Breast epithelium (tissue), 4 donors: ENCODE results near the gene HPDL. TPM values are rescaled to one million over a fixed set of nuclear protein-coding genes. Genes with fewer than 3 reads are reported as not detected.

Experiments
- DNase-seq, 2 donors: peaks; one replicate each; pipeline ENCODE4 v3.0.0-alpha.2; 2019; ENCODE audit warnings: low spot score in 2 of 2
- H3K27ac ChIP-seq, 2 donors: fragments of 200-600 bp; sonication (generic) in 1 of 2; one replicate each; pipeline ENCODE4 v1.5.1; 2016 to 2019; ENCODE audit warnings: mild to moderate bottlenecking in 1 of 2
- H3K27me3 ChIP-seq, 2 donors: fragments of 200-600 bp; sonication (generic) in 1 of 2; one replicate each; pipeline versions ENCODE4 v1.5.1 to v1.6.0; 2017 to 2019; ENCODE audit warnings: control low read depth in 1 of 2, mild to moderate bottlenecking in 1 of 2
- H3K36me3 ChIP-seq: fragments of 200-600 bp; one replicate; pipeline ENCODE4 v1.5.1; 2019
- H3K4me1 ChIP-seq, 2 donors: fragments of 200-600 bp; sonication (generic); one replicate each; pipeline ENCODE4 v1.5.1; 2016 to 2019; ENCODE audit warnings: control low read depth in 1 of 2
- H3K4me3 ChIP-seq, 3 donors: fragments of 200-600 bp; sonication (generic); 1 replicate in 2 of 3; 2 replicates in 1 of 3; pipeline ENCODE4 v1.5.1; 2016 to 2019; ENCODE audit warnings: mild to moderate bottlenecking in 3 of 3, moderate library complexity in 2 of 3
- H3K9me3 ChIP-seq, 2 donors: fragments of 200-600 bp; sonication (generic) in 1 of 2; one replicate each; pipeline ENCODE4 v1.5.1; 2016 to 2019; ENCODE audit warnings: control low read depth in 1 of 2
- CTCF ChIP-seq, 3 donors: fragments of 450-650 bp; IDR thresholded peaks; one replicate each; pipeline ENCODE4 v1.5.1; 2016 to 2017; ENCODE audit warnings: antibody characterized with exemption in 3 of 3, mild to moderate bottlenecking in 3 of 3, moderate library complexity in 3 of 3
- POLR2A ChIP-seq: fragments of 450-650 bp; IDR thresholded peaks from one replicate; pipeline ENCODE4 v1.6.1; 2016; ENCODE audit warnings: antibody characterized with exemption, mild to moderate bottlenecking, moderate library complexity
- POLR2AphosphoS5 ChIP-seq, 3 donors: sonication (generic); formaldehyde crosslinking; IDR thresholded peaks; one replicate each; pipeline ENCODE4 v1.6.1; 2017; ENCODE audit warnings: antibody characterized with exemption in 3 of 3
- intact Hi-C: fragments of 100-400 bp; cut with DNase I; formaldehyde crosslinking; loops from one replicate; pipeline ENCODE4 v1.15.1; 2023; ENCODE audit warnings: low total_unique reads
- total RNA-seq, 3 donors: library from RNA; depleted of rRNA; stranded (reverse); fragments of >200 nt; gene quantifications; one replicate each; pipeline ENCODE4 v1.1.0, GENCODE V29; 2016

Gene HPDL
- total RNA-seq, 3 donors from 2014 or later = 0.44 TPM; not detected in 2

DNA sequence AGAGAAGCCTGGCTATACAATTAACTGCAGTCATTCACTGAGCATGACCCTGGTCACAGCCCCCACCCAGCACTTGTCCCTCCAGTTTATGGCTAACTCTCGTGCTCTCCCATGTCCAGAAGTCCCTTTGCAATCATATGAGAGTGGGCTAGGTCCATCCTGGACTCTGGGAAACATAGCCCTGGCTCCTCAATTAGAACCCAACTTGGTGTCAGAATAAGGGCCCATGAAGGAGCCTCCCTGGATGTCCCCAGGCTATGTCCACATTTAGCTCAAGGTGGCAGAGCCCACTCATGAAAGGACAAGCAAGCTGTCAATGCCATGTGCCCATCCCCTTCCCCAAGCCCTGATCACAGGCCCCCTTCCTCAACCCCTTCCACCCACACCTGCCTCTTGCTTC lies 27.4 kb upstream of the HPDL start:
- TF ChIP-seq POLR2AphosphoS5 (IDR thresholded peaks at IDR 0.05) = no peak
- TF ChIP-seq CTCF (IDR thresholded peaks at IDR 0.05) = no peak
- no peak for TF ChIP-seq POLR2A
- Histone ChIP-seq H3K27ac (no peak overlapping the region), H3K9me3 (no peaks in the 10 kb centered on the region), H3K4me3 (no peak overlapping the region), H3K27me3 (no peaks in the 10 kb centered on the region), H3K36me3 (no peaks in the 10 kb centered on the region), H3K4me1 (peaks cover 0 to 1% of the 10 kb centered on the region in 2 donors)
- intact Hi-C loops = no loop called here
- DNase-seq = no peak

DNA sequence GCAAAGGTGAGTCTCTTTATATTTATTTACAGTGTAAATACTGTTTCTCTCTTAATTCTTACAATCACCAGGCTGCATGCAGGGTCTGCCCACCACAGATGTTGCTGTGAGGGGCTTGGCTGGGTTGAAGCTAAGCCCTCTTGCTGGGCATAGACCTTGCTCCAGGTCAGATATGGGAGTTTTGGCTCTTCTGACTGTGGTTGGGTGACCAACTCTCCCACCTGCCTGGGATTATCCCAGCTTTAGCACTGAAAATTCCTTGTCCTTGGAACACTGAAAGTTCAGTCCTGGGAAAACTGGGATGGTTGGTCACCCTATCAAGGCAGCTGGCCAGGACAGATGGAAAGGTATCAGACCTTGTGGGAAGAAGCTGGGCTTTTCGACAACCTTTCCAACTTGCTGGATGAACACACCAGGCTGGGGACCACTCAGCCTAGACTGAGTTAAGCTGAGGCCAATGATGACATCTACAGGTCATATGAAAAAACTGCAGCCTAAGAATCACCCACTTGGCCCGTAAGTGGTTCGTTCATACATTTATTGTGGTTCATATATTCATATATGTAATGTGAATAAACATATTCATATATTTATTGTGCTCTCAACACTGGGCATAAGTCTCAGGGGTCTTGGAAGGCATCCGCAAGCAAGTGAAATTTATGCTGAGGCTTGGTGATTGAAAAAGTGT lies 26.6 kb upstream of the HPDL start:
- no peaks in the 10 kb centered on the region for H3K36me3 ChIP-seq
- no peak overlapping the region for H3K4me3 ChIP-seq
- DNase-seq = no peak
- intact Hi-C loops = loop anchor here (5.0 kb wide), 1 partner anchor 288 kb away; the partner anchor contains the start of genes HECTD3 and UROD
- TF ChIP-seq CTCF (IDR thresholded peaks at IDR 0.05) (peak in 2 of 3 donors; percentile 58 to 65), POLR2AphosphoS5 (IDR thresholded peaks at IDR 0.05) (no peak)
- no peaks in the 10 kb centered on the region for H3K9me3 ChIP-seq
- H3K27ac ChIP-seq = no peak overlapping the region
- H3K4me1 ChIP-seq = peaks cover 0 to 6% of the 10 kb centered on the region in 2 donors
- H3K27me3 ChIP-seq = no peaks in the 10 kb centered on the region

DNA sequence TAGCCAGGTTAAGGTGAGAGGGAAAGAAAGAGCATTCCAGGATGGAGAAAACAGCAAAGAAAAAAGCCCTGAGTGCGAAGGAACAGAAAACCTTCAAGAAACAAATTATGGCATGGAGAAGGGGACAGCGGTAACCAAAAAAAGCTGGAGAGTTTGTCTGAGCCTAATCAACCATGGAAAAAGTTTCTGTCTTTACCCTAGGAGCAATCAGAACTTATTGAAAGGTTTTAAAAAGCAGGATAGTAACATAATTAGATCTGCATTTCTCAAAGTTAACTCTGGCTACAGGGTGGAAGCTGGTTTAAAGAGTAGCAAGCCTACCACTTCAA lies 26.1 kb upstream of the HPDL start:
- Histone ChIP-seq H3K4me1 (peaks cover 0 to 6% of the 10 kb centered on the region in 2 donors), H3K9me3 (no peaks in the 10 kb centered on the region), H3K27ac (no peak overlapping the region), H3K27me3 (no peaks in the 10 kb centered on the region), H3K36me3 (no peaks in the 10 kb centered on the region), H3K4me3 (no peak overlapping the region)
- TF ChIP-seq CTCF (IDR thresholded peaks at IDR 0.05) = no peak
- TF ChIP-seq POLR2AphosphoS5 (IDR thresholded peaks at IDR 0.05) = no peak
- TF ChIP-seq POLR2A = no peak
- intact Hi-C loops = loop anchor here (5.0 kb wide), 1 partner anchor 288 kb away; the partner anchor contains the start of genes HECTD3 and UROD
- DNase-seq = no peak

DNA sequence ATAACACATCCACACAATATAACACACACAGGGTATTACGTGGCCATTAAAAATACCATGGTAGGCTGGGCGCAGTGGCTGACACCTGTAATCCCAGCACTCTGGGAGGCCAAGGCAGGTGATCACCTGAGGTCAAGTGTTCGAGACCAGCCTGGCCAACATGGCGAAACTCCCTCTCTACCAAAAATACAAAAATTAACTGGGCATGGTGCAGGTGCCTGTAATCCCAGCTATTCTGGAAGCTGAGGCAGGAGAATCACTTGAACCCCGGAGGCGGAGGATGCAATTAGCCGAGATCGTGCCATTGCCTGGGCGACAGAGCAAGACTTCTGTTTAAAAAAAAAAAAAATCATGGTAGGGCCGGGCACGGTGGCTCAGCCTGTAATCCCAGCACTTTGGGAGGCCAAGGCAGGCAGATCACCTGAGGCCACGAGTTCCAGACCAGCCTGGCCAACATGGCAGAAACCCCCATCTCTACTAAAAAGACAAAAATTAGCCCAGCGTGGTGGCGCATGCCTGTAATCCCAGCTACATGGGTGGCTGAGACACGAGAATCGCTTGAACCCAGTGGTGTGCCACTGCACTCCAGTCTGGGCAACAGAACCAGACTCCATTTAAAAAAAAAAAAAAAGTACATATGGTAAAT lies 24.1 kb upstream of the HPDL start:
- Histone ChIP-seq H3K36me3 (no peaks in the 10 kb centered on the region), H3K27ac (peak overlapping the region; percentile 91 to 95), H3K4me1 (peaks cover 0 to 6% of the 10 kb centered on the region in 2 donors), H3K4me3 (peak overlapping the region; percentile 62 to 86 (median 67)), H3K9me3 (no peaks in the 10 kb centered on the region), H3K27me3 (no peaks in the 10 kb centered on the region)
- no peak for TF ChIP-seq POLR2AphosphoS5 (IDR thresholded peaks at IDR 0.05)
- TF ChIP-seq POLR2A = no peak
- TF ChIP-seq CTCF (IDR thresholded peaks at IDR 0.05) = no peak
- intact Hi-C loops = loop anchor here (5.0 kb wide), 1 partner anchor 290 kb away; the partner anchor contains the start of genes HECTD3 and UROD
- no peak for DNase-seq
